NCI-H82 (cell line): ENCODE data around the gene RASGRP3.
A peak's percentile ranks its signal among the peaks of the same experiment; 100 is the strongest.
"Not testable (repeated sequence)": the region's sequence is repeated elsewhere in the genome, so short reads cannot be mapped to it uniquely, and the experiment has no call there.

Experiments
- DNase-seq: peaks from one replicate; lab custom pipeline; 2025; lab: John Stamatoyannopoulos, UW

RASGRP3 gene

GRCh38 chr2:33453905-33454479 is 22.5 kb upstream of the RASGRP3 start:
- DNase-seq, result no peak

GRCh38 chr2:33457556-33458247 is 18.7 kb upstream of the RASGRP3 start:
- no peak for DNase-seq

DNA sequence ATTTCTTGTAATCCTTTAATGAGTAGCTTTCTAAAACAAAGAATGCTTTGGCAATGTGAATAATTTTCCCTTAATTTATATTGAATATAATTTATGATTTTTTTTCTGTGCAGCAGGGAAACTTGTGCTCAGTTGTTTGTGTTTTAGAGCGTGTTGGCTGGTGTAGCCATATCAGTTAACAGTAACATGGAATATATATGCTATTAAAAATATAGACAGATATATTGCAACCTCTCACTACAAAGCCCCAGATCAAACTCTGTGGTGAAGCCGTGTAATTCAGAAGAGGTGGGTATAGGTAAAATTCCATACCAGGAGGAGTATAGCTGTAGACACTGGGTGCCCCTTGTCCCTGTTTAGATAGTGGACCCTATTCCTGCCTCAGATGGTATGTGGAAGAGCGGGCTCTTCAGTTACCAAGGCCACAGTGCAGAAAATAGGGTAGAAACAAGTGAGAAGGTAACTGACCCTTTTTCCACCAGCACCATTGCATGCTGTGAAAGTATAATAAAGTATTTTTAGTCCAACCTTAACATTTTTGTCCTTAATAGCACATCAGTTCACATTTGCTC is 18.1 kb upstream of the RASGRP3 start:
- DNase-seq, result no peak

DNA sequence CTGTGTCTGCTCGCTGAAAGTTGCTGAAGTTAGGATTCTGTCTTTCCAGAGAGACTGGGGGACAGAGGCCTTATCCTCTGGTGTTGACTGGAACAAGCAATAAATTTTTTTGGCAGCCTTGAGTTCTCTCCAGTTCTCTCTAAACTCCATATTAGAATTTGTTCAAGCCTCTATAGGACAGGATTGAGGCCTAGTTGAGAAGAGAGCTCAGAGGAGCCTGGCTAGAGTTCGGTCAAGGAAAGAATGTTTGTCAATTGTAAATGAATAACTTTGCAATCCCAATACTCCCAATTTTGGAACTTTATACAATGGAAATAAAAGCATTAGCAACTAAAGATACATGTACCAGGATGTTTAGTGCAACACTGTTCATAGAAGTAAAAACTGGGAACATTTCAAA is 16.7 kb upstream of the RASGRP3 start:
- no peak for DNase-seq

- DNase-seq, result not testable (repeated sequence)
Observed at GRCh38 chr2:33462512-33462911, 13.9 kb upstream of the RASGRP3 start.

- no peak for DNase-seq
Observed at GRCh38 chr2:33467413-33467812, 9.0 kb upstream of the RASGRP3 start.

DNA sequence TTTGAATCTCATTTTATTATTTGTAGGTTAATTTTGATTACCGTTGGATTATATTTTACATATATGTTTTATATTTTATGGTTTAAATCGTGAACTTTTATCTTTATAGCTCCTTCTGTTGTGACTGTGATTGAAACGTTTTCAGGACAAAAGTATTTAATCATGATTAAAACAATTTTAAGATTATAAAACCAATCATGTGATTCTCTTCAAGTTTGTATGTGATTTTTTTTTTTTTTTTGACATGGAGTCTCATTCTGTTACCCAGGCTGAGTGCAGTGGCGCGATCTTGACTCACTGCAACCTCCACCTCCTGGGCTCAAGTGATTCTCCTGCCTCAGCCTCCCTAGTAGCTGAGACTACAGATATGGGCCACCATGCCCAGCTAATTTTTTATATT is 7.2 kb upstream of the RASGRP3 start:
- DNase-seq, result no peak

- DNase-seq, result peak; percentile 75
Observed at GRCh38 chr2:33475224-33476130, 972 bp upstream of the RASGRP3 start.

GRCh38 chr2:33476793-33477190 is 343 bp downstream of the RASGRP3 start:
- no peak for DNase-seq

DNA sequence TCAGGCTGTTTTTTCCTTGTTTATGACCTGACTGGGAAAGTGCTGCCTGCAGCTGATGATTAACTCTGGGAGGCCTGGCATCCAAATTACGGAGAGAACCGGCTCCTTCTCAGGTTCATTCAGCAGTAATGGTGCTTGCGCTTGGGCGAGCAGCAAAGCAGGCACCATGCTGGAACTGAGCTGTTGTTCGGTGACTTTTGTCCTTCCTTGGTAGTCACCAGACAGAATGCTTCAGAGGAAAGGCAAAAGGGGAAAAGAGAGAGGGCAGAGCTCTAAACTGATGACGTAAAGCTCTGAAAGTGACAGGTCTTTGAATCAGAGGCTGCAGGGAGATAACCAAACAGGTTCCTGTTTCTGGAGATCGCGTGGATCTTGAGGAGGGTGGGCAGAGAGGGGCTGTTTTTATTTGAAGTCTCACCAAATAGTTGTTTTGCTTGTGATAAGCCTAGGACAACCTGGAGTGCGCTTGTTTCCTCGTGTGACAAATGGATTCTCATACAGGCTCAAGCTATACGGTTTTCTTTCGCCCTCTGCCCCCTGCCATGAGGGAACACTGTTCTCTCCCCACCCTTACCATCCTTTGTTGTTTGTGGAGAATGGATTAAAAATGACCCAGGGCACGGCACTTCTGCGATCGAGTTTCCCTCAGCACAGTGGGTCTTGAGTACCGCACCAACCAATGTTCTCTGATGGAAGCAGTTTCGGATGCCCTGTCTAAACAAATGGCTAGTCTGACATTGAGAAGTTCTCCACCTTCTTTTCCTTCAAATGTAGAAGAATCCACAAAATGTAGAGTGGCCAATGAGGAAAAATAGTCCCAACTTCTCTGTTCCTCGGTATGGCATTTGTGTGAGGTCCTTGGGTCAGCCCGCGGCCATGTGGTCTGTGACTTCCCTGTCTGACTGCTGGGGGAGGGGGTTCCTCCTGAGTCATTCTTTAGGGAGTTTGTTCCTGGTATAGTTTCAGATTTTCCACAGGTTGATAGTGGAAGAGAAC is 1.3 kb downstream of the RASGRP3 start:
- no peak for DNase-seq

DNA sequence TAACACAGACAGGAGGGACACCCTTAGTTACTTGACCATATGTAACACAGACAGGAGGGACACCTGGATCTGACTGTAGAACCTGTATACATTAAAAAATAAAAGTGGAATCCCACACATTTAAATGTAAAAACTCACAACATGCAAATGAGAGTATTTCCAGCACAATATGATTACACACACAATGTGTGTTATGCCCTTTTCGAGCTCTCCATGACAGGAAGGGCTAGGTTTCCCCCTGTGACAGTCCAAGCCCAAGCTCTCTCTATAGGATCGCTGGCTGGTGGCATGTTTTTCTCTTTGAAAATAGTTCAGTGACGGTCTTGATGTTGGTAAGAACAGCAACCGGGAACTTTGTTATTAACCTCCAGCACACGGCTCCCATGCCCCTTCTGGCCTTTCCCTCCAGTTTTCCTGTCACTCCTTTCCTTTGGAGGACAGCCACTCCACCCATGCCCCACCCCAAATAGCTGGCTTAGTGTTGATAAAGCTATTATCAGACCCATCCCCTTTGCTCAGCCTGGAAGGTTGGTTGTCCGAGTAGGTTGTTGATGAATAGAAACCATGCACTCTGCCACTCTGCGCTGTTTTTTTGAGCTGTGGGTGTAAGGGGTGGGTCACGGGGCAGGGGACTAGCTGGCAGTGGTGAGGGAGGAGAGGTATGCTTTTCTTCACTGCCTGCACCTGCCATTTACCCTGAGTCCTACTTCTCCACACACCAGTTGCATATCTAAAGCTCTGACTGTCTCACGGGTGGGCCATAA is 2.7 kb downstream of the RASGRP3 start:
- no peak for DNase-seq

DNA sequence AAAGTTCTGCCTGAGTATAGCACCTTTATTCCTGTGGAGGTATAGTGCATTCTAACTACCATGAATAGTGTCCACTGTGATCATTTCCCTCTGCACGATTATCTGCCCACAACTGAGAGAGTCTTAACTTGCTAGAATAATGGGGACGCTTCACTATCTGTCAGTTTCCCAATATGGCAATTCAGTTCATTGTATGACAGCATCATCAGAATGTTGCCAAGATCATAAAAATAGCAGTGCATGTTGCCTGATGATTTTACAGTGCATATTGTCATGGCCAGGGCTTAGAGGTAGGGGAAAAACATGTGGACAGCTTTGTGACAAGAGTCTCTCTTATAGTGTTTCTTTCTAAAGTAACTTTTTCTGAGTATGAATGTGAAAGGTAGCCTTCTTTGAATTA is 6.1 kb downstream of the RASGRP3 start:
- DNase-seq, result no peak

DNA sequence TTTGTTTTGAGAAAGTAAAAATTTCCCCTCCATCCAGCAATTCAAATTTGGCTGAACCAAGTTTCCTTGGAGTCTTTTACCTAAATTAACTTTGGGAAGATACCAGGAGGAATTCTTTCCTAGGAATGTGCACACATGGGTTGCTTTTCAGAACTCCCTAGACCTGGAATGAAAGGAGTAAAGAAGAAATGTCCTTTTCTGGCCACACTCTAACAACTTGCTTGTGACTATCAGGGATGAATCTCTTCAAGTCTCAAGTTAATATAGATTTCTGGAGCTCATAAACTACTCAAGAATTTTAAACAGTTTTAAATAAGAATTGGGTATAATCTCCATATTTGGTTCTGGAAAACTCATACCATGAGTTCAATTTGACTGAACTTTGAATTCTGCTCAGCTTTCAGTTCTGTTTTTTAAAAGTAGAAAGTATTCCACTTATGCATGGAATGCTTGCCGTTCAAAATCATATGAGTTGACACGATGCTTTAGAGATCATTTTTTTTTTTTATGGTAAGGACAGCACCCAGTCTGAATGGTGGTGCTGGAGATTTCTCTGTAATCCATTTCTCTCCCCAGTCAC is 7.7 kb downstream of the RASGRP3 start:
- no peak for DNase-seq

DNA sequence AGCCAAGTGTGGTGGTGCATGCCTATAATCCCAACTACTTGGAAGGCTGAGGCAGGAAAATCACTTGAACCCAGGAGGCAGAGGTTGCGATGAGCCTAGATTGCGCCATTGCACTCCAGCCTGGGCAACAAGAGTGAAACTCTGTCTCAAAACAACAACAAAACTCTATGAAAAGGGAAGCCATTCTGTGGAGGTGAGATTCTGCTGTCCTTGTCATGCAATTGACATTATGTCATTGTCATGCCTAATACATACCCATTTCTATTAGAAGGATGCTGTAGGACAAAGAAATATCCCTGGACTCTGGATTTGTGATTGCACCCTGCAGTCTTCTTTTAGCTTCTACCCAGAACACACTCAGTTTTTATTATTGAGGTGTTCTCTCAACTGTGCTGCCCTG is 8.6 kb downstream of the RASGRP3 start:
- no peak for DNase-seq

- no peak for DNase-seq
Observed at GRCh38 chr2:33486544-33486943, 10.1 kb downstream of the RASGRP3 start.

DNA sequence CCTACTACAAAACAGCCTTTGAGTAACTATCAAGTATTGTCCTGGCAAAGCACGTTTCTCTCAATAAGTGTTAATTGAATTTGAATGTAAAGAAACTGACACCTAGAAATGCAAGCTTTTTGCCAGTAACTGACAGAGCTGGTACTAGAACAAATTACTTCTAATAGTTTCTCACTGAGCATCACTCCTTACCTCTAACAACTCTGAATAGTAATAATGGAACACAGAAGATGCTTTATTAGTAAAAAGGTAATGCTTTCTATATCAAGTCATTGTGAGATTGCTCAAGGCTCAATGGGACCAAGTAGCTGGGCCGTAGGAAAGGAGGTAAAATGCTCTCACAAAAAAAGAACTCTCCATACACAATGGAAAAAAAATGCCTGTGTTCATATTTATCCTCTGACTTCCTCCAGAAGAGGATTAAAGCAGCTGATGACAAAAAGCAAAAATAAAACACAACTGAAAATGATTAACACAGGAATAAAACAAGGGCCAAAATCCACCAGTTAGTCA is 11.8 kb downstream of the RASGRP3 start:
- no peak for DNase-seq

DNA sequence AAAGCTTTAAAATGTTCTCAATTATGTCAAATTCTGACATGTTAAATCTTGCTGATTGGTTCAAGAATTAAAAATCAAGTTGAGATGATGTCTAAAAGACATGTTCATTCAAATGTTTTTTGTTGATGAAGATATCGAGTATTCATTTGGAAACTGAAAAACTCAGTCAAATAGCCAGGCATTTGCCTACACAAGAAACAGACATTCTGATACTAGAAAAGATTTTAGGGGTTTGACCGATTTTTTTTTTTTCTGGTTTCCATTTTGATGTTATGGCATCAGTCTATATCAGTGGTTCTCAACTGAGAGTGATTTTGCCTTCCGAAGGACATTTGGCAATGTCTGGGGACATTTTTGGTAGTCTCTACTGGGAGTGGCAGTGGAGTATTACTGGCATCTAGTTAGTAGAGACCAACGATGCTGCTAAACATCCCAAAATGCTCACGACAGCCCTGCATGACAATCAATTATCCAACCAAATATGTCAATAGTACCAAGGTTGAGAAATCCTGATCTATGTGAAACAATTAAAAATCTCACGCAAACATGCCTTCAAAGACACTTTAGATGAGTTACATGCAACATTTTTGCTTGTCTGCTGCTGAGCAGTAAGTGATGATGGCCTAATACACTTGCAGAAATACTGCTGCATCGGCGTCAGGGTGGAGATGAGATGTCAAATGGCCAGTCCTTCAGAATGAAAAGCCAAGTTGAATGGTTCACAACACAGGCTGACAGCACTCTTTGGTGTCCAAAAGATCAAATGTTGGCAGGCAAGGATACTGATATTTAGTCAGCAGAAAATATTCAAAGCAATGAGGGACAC is 12.5 kb downstream of the RASGRP3 start:
- no peak for DNase-seq

DNA sequence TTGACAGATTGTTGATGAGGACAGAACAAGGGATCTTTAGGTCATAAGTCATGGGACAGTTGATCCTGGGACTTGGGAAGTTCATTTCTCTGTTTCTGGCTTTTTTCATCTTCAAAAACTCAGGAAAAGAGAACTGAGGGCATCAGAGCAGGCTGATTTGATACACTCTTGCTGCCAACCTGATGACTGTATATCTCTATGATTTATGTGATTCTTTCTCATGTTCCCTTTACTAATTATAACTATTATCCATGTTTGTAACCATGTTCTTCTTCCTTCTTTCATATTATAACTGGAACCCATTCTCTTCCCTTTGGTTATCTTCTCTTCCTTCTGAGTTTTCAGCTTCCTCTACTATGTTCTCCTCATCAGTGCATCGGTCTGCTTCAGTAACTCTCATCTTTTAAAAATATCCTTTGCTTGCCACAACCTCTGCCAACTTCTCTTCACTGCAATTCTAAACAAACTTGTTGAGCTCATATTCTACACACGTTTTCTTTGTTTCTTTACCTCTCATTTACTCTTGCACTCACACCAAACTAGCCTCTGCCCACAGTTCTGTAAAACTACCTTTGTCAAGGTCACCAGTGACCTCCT is 13.5 kb downstream of the RASGRP3 start:
- no peak for DNase-seq
